Common myeloid progenitor, CD34-positive (primary cell): ENCODE data around the gene KAZN.

Experiments
- CTCF ChIA-PET: fragments of 350-600 bp; sonication (Branson Sonifier 250); formaldehyde crosslinking; loops from one replicate; lab custom pipeline; 2021; ENCODE audit warnings: antibody characterized with exemption; lab: Charles Lee
- POLR2A ChIA-PET: fragments of 350-600 bp; sonication (Branson Sonifier 250); formaldehyde crosslinking; loops from one replicate; lab custom pipeline; 2021; ENCODE audit warnings: antibody characterized with exemption; lab: Charles Lee
- DNase-seq, 3 donors: peaks; one replicate each; pipeline versions ENCODE4 v3.0.0 to v3.0.0-alpha.2; 2013
- H3K27ac ChIP-seq, 2 experiments: 1 replicate in 1 of 2; 2 replicates in 1 of 2; pipeline ENCODE4 v1.7.0; 2013; ENCODE audit warnings: inconsistent platforms in 2 of 2, low read length in 2 of 2, mild to moderate bottlenecking in 2 of 2, low read depth in 1 of 2, moderate library complexity in 1 of 2; ENCODE audit not compliant: severe bottlenecking in 2 of 2, insufficient read depth in 1 of 2, poor library complexity in 1 of 2
- H3K27me3 ChIP-seq, 5 experiments: replicated peaks in 2 of 5; 1 replicate in 3 of 5; 2 replicates in 2 of 5; pipeline versions ENCODE4 v1.6.1 to v1.7.0; 2013; ENCODE audit warnings: low read length in 4 of 5, mild to moderate bottlenecking in 2 of 5, moderate library complexity in 2 of 5, inconsistent platforms in 1 of 5; ENCODE audit not compliant: insufficient read depth in 5 of 5, control insufficient read depth in 4 of 5
- H3K36me3 ChIP-seq, 4 experiments: 1 replicate in 2 of 4; 2 replicates in 2 of 4; pipeline versions ENCODE4 v1.6.1 to v1.7.0; 2013; ENCODE audit warnings: low read length in 3 of 4, control low read depth in 1 of 4, mild to moderate bottlenecking in 1 of 4; ENCODE audit not compliant: control insufficient read depth in 4 of 4, insufficient read depth in 4 of 4
- H3K4me1 ChIP-seq, 4 experiments: 1 replicate in 3 of 4; 2 replicates in 1 of 4; pipeline versions ENCODE4 v1.6.1 to v1.7.1; 2013; ENCODE audit warnings: low read length in 3 of 4, mild to moderate bottlenecking in 3 of 4, control low read depth in 1 of 4, inconsistent platforms in 1 of 4, moderate library complexity in 1 of 4; ENCODE audit not compliant: control insufficient read depth in 4 of 4, insufficient read depth in 4 of 4; ENCODE audit errors: control extremely low read depth in 1 of 4
- H3K4me3 ChIP-seq, 7 experiments: 1 replicate in 4 of 7; 2 replicates in 3 of 7; pipeline versions ENCODE4 v1.5.1 to v1.7.0; 2013; ENCODE audit warnings: mild to moderate bottlenecking in 7 of 7, low read length in 6 of 7, moderate library complexity in 6 of 7, inconsistent platforms in 2 of 7, low read depth in 2 of 7, control low read depth in 1 of 7; ENCODE audit not compliant: insufficient read depth in 4 of 7, control insufficient read depth in 1 of 7; ENCODE audit errors: extremely low read depth in 1 of 7
- H3K9me3 ChIP-seq, 5 experiments: 1 replicate in 4 of 5; 2 replicates in 1 of 5; pipeline versions ENCODE4 v1.6.1 to v1.7.1; 2013; ENCODE audit warnings: low read length in 4 of 5, mild to moderate bottlenecking in 2 of 5, inconsistent platforms in 1 of 5, low read depth in 1 of 5, moderate library complexity in 1 of 5; ENCODE audit not compliant: control insufficient read depth in 4 of 5, insufficient read depth in 2 of 5; ENCODE audit errors: control extremely low read depth in 1 of 5
- WGBS: methylation state at CpG from one replicate; pipeline ENCODE4 v1.1.5; 2013; ENCODE audit not compliant: insufficient coverage; 5-methylcytosine and 5-hydroxymethylcytosine counted together

Gene KAZN

GRCh38 chr1:15114884-15115283 lies 516.4 kb downstream of the KAZN start:
- no peaks in the 10 kb centered on the region for H3K9me3 ChIP-seq
- 96% methylated on average over 13 of the region's 13 CpGs for whole genome bisulfite sequencing
- peaks cover 0 to 2% (median 0%) of the 10 kb centered on the region in 5 experiments for H3K27me3 ChIP-seq
- POLR2A ChIA-PET = no interaction called here
- H3K27ac ChIP-seq = no peak overlapping the region
- no peaks in the 10 kb centered on the region for H3K36me3 ChIP-seq
- H3K4me1 ChIP-seq = peaks cover 0 to 14% (median 10%) of the 10 kb centered on the region in 4 experiments
- CTCF ChIA-PET = interaction anchor here (1.1 to 1.2 kb wide), 3 partner anchors 25 to 52 kb away, joined by 3 to 4 read pairs (median 3); no protein-coding TSS in a partner anchor
- H3K4me3 ChIP-seq = no peak overlapping the region
- no peak for DNase-seq

GRCh38 chr1:15115542-15116330 lies 517.3 kb downstream of the KAZN start:
- ChIA-PET POLR2A (no interaction called here), CTCF (interaction anchor here (1.1 to 1.3 kb wide), 5 partner anchors 10 to 53 kb away, joined by 3 to 4 read pairs (median 3); no protein-coding TSS in a partner anchor)
- H3K9me3 ChIP-seq = no peaks in the 10 kb centered on the region
- H3K27ac ChIP-seq = no peak overlapping the region
- DNase-seq = no peak
- H3K27me3 ChIP-seq = peaks cover 0 to 2% (median 0%) of the 10 kb centered on the region in 5 experiments
- H3K36me3 ChIP-seq = no peaks in the 10 kb centered on the region
- peaks cover 0 to 14% (median 10%) of the 10 kb centered on the region in 4 experiments for H3K4me1 ChIP-seq
- no peak overlapping the region for H3K4me3 ChIP-seq
- WGBS = 93% methylated on average over 12 of the region's 15 CpGs

- no peak overlapping the region for H3K27ac ChIP-seq
- WGBS = 95% methylated on average over 5 of the region's 5 CpGs
- ChIA-PET CTCF (interaction anchor here (0.6 to 1.5 kb wide), 7 partner anchors 9 to 154 kb away, joined by 3 to 7 read pairs (median 3); no protein-coding TSS in a partner anchor), POLR2A (no interaction called here)
- H3K4me1 ChIP-seq = peaks cover 0 to 11% (median 8%) of the 10 kb centered on the region in 4 experiments
- no peak for DNase-seq
- no peaks in the 10 kb centered on the region for H3K36me3 ChIP-seq
- no peak overlapping the region for H3K4me3 ChIP-seq
- H3K9me3 ChIP-seq = no peaks in the 10 kb centered on the region
- H3K27me3 ChIP-seq = peaks cover 0 to 2% (median 0%) of the 10 kb centered on the region in 5 experiments
Measured at GRCh38 chr1:15116966-15117365, 518.5 kb downstream of the KAZN start.

GRCh38 chr1:15117671-15118325 lies 519.3 kb downstream of the KAZN start:
- H3K4me3 ChIP-seq = no peak overlapping the region
- H3K4me1 ChIP-seq = peaks cover 0 to 4% (median 1%) of the 10 kb centered on the region in 4 experiments
- H3K9me3 ChIP-seq = no peaks in the 10 kb centered on the region
- H3K27ac ChIP-seq = no peak overlapping the region
- POLR2A ChIA-PET = no interaction called here
- no peak for DNase-seq
- H3K27me3 ChIP-seq = peaks cover 0 to 2% (median 0%) of the 10 kb centered on the region in 5 experiments
- 92% methylated on average over 2 of the region's 8 CpGs for WGBS
- CTCF ChIA-PET = interaction anchor here (0.6 to 1.5 kb wide), 5 partner anchors 11 to 154 kb away, joined by 3 to 7 read pairs (median 3); no protein-coding TSS in a partner anchor
- H3K36me3 ChIP-seq = no peaks in the 10 kb centered on the region

- Histone ChIP-seq H3K4me1 (no peaks in the 10 kb centered on the region), H3K27me3 (peaks cover 0 to 2% (median 0%) of the 10 kb centered on the region in 5 experiments), H3K4me3 (no peak overlapping the region), H3K27ac (no peak overlapping the region), H3K36me3 (no peaks in the 10 kb centered on the region), H3K9me3 (no peaks in the 10 kb centered on the region)
- DNase-seq = no peak
- ChIA-PET POLR2A (no interaction called here), CTCF (interaction anchor here (2.4 kb wide), 1 partner anchor 10 kb away, joined by 9 read pairs; no protein-coding TSS in a partner anchor)
- WGBS = 97% methylated on average over 8 of the region's 8 CpGs
Measured at GRCh38 chr1:15118579-15118978, 520.1 kb downstream of the KAZN start.

GRCh38 chr1:15120251-15120945 lies 521.9 kb downstream of the KAZN start:
- no peak overlapping the region for H3K27ac ChIP-seq
- DNase-seq = no peak
- 92% methylated on average over 11 of the region's 13 CpGs for WGBS
- no peaks in the 10 kb centered on the region for H3K4me1 ChIP-seq
- H3K4me3 ChIP-seq = no peak overlapping the region
- H3K27me3 ChIP-seq = peaks cover 0 to 2% (median 0%) of the 10 kb centered on the region in 5 experiments
- CTCF ChIA-PET = interaction anchor here (1.3 to 2.4 kb wide), 3 partner anchors 8 to 151 kb away, joined by 3 to 9 read pairs (median 4); no protein-coding TSS in a partner anchor
- no peaks in the 10 kb centered on the region for H3K36me3 ChIP-seq
- POLR2A ChIA-PET = no interaction called here
- H3K9me3 ChIP-seq = no peaks in the 10 kb centered on the region
